Hippocampal formation (tissue), 2 donors: Measurements from ENCODE around the gene HYPK.
"Not testable (repeated sequence)": the region's sequence is repeated elsewhere in the genome, so short reads cannot be mapped to it uniquely, and the experiment has no call there.

Experiments
- DNase-seq, 2 donors: peaks; one replicate each; lab custom pipeline; 2025; lab: John Stamatoyannopoulos, UW

The HYPK gene

DNA sequence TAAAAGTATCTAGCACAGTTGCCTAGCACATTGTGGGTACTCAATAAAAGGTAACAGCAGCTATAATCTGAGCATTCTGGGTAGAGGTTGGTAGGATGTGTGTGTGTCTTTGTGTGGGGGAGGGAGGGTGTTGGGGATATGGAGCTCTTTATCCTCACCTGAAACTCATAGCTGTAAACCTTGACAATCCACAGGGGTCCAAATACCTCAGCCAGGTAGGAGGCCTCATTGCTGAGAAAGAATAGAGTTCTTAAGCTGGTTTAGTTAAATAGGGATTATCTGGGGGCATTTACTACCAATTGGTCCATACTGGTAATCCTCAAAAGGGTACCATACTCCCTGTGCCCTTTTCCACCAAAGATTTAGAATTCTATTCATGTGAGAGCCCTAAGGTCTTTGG, 4.4 kb upstream of the HYPK start:
- DNase-seq: no peak

DNA sequence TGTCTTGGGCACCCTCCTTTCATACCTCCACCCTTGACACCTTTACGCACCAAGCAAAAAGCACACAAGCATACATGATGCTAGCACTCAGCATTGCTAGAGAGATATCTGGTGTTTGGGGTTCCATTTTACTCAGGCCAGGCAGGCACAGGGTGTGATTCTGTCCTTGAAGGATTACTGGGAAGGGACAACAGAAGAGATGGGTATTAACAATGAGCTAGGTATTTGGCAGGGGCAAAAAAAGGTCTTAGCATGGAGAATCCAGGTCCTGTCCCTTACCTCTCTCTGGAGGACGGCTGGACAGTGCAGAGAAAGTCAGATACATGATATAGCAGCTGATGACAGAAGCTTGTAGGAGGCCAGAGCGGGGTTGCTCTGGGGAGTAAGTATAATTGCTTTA, 3.8 kb upstream of the HYPK start:
- no peak for DNase-seq

- DNase-seq: no peak
Measured at GRCh38 chr15:43799209-43799944, 1.0 kb upstream of the HYPK start.

- DNase-seq: no peak
Measured at GRCh38 chr15:43799945-43800285, 484 bp upstream of the HYPK start, which contains the start of gene SERINC4. SERINC4 (minus strand) TSS chr15:43800220; CDS start chr15:43799986, 234 bp downstream.

DNA sequence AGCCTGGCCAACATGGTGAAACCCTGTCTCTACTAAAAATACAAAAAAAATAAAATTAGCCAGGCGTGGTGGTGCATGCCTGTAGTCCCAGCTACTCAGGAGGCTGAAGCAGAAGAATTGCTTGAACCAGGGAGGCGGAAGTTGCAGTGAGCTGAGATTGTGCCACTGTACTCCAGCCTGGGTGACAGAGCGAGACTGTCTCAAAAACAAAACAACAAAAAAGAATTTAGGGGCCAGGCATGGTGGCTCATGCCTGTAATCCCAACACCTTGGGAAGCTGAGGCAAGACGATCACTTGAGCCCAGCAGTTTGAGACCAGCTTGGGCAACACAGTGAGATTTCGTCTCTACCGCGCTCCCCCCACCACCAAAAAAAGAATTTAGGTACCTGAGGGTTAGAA, 2.3 kb downstream of the HYPK start:
- not testable (repeated sequence) for DNase-seq

GRCh38 chr15:43808435-43808950, 8.1 kb downstream of the HYPK start:
- DNase-seq: no peak

GRCh38 chr15:43808960-43809678, 8.7 kb downstream of the HYPK start:
- DNase-seq: no peak

- not testable (repeated sequence) for DNase-seq
Measured at GRCh38 chr15:43815064-43815463, 14.7 kb downstream of the HYPK start.

GRCh38 chr15:43821505-43821904, 21.1 kb downstream of the HYPK start:
- no peak for DNase-seq

DNA sequence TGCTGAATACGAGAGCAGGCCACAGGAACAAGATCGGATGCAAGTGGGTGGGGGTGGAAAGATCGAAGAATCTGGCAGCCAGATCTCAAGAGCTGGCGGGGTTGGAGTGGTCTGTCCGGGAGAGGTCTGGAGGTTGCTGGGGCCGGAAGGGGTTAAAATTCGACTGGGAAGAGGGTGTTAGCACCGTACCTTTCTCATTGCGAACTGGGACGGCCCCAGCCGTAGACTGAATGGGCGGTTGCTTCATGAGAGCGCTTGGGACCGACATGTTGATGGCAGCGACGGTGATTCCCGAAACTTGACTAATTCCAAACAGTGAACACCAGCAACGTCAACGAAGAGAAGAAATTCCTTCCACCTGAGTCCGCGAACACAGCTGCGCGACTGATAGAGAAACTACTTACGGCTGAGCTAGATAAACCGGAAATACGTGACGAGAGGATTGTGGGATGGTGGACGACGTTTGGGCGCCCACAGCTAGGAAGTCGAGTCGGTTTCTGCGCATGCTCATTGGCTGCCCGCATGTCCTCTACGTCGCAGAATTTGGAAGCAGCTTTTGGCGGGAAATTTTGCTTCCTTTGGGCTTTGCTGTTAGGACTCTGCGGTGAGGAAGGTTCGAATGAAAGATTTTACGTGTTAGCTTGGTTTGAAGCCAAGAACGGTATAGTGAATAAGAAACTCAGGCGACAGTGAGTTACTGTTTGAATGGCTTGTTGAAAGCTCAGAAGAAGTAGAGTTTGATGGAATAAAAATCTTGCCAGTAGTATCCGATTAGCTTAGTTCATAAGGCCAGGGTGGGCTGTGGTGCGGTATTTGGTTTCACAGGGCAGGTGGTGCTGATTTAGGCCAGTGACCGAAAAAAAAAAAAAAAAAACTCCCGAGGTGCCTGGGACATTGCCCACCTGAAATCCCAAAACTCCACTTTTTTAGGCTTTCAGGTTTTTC, 24.2 kb downstream of the HYPK start, which contains the start of gene MFAP1:
Gene MFAP1, minus strand, starts transcription at position 389 of the 945 bp plus-strand sequence. Its CDS starts 121 bp downstream, at position 268.
- DNase-seq: peak; percentile 89 to 94

DNA sequence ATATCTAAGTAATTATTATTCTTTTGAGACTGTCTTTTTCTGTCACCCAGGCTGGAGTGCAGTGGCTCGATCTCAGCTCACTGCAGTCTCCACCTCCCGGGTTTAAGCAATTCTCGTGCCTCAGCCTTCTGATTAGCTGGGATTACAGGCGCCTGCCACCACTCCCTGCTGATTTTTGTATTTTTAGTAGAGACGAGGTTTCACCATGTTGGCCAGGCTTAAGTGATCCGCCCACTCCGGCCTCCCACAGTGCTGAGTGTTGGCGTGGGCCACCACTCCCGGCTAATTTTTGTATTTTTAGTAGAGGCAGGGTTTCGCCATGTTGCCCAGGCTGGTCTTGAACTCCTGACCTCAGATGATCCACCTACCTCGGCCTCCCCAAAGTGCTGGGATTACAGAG, 24.9 kb downstream of the HYPK start:
- DNase-seq: not testable (repeated sequence)

- DNase-seq: no peak
Measured at GRCh38 chr15:43826029-43826507, 25.7 kb downstream of the HYPK start.

- peak; percentile 9 to 12 for DNase-seq
Measured at GRCh38 chr15:43826508-43827341, 26.3 kb downstream of the HYPK start, which contains the start of gene WDR76. WDR76 (plus strand) TSS chr15:43827002; CDS start chr15:43827033, 31 bp downstream.

DNA sequence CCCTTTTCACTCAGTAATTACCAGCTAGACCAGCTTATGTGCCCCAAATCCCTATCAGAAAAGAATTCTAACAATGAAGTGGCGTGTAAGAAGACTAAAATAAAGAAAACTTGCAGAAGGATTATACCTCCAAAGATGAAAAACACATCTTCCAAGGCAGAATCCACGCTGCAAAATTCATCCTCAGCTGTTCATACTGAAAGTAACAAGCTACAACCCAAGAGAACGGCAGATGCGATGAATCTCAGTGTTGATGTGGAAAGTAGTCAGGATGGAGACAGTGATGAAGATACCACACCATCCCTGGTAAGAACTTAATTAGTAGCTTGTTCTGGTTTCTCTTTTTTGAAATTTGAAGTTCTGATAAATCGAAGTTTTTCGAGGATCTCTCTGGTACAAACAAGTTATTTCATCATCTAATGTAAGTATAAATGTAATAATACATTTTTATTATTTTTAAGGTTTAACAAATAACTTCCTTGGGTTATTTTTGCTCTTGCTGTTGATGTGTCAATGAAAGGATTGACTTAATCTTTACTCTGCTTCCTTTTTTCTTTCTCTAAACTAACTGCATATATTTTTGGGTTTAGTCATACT, 27.8 kb downstream of the HYPK start:
- no peak for DNase-seq

DNA sequence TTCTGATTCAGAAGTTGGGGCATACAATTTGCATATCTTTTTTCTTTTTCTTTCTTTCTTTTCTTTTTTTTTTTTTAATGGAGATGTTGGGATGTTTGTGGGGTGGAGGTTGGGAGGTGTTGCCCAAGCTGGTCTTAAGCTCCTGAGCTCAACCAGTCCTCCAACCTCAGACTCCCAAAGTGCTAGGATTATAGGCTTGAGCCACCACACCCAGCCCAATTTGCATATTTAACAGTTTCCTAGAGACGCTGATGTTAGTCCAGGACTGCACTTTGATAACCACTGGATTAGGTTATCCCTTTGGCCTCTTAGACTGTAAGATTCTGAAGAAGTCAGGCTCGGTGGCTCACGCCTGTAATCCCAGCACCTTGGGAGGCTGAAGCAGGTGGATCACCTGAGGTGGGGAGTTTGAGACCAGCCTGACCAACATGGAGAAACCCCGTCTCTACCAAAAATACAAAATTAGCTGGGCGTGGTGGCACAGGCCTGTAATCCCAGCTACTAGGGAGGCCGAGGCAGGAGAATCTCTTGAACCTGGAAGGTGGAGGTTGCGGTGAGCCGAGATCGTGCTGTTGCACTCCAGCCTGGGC, 29.6 kb downstream of the HYPK start:
- DNase-seq: not testable (repeated sequence)

DNA sequence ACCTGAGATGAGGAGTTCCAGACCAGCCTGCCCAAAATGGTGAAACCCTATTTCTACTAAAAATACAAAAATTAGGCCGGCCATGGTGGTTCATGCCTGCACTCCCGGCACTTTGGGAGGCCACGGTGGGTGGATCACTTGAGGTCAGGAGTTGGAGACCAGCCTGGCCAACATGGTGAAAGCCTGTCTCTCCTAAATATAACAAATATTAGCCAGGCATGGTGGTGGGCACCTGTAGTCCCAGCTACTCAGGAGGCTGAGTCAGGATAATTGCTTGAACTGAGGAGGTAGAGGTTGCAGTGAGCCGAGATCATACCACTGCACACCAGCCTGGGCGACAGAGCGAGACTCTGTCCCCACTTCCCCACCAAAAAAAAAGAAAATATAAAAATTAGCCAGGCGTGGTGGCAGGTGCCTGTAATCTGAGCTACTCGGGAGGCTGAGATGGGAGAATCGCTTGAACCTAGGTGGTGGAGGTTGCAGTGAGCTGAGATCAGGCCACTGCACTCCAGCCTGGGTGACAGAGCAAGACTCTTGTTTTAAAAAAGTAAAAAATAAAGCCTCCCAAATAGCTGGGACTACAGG, 30.4 kb downstream of the HYPK start:
- DNase-seq: not testable (repeated sequence)

DNA sequence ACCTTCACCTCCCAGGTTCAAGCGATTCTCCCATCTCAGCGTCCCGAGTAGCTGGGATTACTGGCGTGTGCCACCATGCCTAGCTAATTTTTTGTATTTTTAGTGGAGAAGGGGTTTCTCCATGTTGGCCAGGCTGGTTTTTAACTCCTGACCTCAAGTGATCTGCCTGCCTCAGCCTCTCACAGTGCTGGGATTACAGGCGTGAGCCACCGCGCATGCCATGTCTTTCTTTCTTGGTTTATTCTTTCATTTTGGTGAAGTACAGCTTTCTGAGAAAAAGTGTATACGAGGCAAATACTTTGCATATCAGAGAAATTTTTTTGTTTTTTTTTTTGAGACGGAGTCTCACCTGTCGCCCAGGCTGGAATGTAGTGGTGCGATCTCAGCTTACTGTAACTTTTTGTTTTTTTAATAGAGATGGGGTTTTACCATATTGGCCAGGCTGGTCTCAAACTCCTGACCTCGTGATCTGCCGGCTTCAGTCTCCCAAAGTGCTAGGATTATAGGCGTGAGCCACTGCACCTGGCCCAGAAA, 31.2 kb downstream of the HYPK start:
- not testable (repeated sequence) for DNase-seq

DNA sequence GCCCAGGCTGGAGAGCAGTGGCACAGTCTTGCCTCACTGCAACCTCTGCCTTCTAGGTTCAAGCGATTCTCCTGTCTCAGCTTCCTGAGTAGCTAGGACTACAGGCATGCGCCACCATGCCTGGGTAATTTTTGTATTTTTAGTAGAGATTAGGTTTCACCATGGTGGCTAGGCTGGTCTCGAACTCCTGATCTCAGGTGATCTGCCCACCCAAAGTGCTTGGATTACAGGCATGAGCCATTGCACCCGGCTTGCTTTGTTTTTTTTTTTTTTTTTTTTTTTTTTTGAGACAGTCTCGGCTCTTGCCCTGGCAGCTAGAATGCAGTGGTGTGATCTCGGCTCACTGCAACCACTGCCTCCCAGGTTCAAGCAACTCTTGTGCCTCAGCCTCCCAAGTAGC, 32.1 kb downstream of the HYPK start:
- DNase-seq: not testable (repeated sequence)

- DNase-seq: no peak
Measured at GRCh38 chr15:43845421-43845820, 45.0 kb downstream of the HYPK start.
